Fibroblast of the aortic adventitia (primary cell): ENCODE results near the gene OR6X1. TPM values are rescaled to one million over a fixed set of nuclear protein-coding genes. Genes with fewer than 3 reads are reported as not detected.
"Not testable (repeated sequence)": the region's sequence is repeated elsewhere in the genome, so short reads cannot be mapped to it uniquely, and the experiment has no call there.

Source experiments
- DNase-seq: peaks from one replicate; pipeline ENCODE4 v3.0.0-alpha.2; 2010; ENCODE audit warnings: low read depth
- H3K4me3 ChIP-seq: 2 replicates; pipeline ENCODE4 v1.5.1; 2011; ENCODE audit warnings: low read depth, mild to moderate bottlenecking, control low read depth, low read length, moderate library complexity
- CTCF ChIP-seq: IDR thresholded peaks from 2 replicates; pipeline ENCODE4 v1.5.1; 2011; ENCODE audit warnings: mild to moderate bottlenecking, low read length, control low read depth, inconsistent platforms; ENCODE audit not compliant: insufficient read depth
- total RNA-seq: library from RNA; depleted of rRNA; stranded (reverse); fragments of >200 nt; gene quantifications from 2 replicates; pipeline ENCODE4 v1.2.3, GENCODE V29; 2012; ENCODE audit warnings: low replicate concordance

Gene OR6X1
- total RNA-seq, 1 donor: not detected

DNA sequence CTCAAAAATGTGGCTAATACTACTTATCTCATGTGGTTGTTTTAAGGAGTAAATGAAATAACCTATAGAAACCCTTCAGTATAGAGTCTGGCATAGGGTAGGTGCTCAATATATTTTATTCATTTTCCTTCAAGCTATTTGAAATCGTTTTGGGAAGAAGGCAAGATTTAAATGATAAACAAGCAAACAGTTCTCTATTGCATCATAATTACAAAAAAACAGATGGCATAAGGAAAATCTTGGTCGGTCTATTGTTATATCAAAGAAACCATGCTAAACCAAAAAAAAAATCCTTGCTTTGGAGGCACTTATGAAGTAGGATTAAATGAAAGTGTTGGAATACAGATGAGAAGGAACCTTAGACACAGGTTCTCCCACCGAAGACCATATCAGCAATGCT is 17.5 kb downstream of the OR6X1 start:
- TF ChIP-seq CTCF: no peak
- DNase-seq: no peak
- no peak overlapping the region for H3K4me3 ChIP-seq

DNA sequence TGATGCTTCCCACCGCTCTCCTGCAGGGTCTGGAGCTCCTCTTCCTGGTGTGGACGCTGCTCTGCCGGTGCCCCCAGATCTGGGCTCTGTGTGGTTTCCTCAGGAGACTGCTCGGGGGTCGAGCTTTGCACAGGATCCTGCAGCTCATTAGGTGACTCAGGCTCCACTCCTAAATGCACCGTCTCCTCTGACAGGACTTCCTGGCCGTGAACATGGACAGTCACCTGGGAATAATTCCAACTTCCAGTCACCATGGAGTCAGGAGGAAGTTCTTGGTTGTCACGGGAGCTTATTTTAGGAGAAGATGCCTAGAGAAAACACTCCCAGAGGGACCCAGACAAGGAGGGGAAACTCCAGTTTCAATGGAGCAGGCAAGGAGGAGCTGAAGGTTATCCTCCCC is 24.7 kb downstream of the OR6X1 start:
- no peak for TF ChIP-seq CTCF
- H3K4me3 ChIP-seq: no peak overlapping the region
- peak; percentile 12 for DNase-seq

DNA sequence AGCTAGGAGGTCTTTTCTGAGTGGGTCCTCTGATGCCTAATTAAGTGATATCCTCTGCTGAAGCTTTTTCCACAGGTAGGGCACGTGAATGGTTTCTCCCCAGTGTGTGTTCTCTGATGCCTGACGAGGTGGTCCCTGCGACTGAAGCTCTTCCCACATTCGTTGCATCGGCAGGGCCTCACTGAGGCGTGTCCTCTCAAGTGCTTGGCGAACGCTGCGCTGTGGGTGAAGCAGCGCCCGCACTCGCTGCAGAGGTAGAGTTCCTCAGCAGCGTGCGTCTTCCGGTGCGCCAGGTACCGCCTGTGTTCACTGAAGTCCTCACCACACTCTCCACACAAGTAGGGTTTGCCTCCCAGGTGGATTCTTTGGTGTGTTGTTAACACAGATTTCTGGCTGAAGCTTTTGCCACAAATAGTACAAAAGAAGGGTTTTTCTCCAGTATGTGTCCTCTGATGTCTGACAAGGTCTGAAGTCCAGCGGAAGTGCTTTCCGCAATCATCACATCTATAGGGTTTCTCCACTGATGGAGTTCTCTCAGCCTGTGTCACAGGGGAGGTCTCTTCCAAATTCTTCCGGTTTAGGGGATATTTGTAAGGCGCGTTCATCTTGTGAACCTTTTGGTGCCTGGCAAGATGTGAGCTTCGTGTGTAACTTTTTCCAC is 28.2 kb downstream of the OR6X1 start:
- no peak for DNase-seq
- no peak for TF ChIP-seq CTCF
- no peak overlapping the region for H3K4me3 ChIP-seq

GRCh38 chr11:123719452-123719851 is 34.9 kb downstream of the OR6X1 start:
- no peak overlapping the region for H3K4me3 ChIP-seq
- no peak for TF ChIP-seq CTCF
- DNase-seq: peak; percentile 47

DNA sequence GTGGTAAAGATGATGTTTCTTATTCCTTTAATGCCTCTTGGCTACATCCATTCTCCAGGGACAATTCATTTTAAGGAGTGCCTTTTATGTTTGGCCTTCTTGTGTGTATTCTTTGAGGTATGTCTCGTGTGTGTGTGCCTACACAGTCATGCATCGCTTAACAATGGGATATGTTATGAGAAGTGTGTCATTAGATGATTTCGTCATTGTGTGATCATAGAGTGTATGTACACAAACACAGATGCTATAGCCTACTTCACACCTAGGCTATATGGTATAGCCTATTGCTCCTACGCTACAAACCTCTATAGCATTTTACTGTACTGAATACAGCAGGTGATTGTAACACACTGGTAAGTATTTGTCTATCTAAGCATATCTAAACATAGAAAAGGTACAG is 35.8 kb downstream of the OR6X1 start:
- DNase-seq: no peak
- no peak for TF ChIP-seq CTCF

GRCh38 chr11:123718063-123718462 is 36.3 kb downstream of the OR6X1 start:
- TF ChIP-seq CTCF: no peak

More for the DNA sequence above, 35.8 kb downstream of the OR6X1 start:
- no peak overlapping the region for H3K4me3 ChIP-seq

GRCh38 chr11:123712627-123713026 is 41.7 kb downstream of the OR6X1 start:
- not testable (repeated sequence) for H3K4me3 ChIP-seq, DNase-seq

More at GRCh38 chr11:123718063-123718462, 36.3 kb downstream of the OR6X1 start:
- H3K4me3 ChIP-seq: no peak overlapping the region
- peak; percentile 14 for DNase-seq
